OCI-LY1 (cell line): Measurements from ENCODE around the gene ATP1A3.

ENCODE experiments used
- H2AFZ ChIP-seq: fragments of 200-600 bp; sonication (generic), shearing (Covaris generic); 2 replicates; pipeline ENCODE4 v1.6.0; 2014; ENCODE audit warnings: antibody characterized with exemption, mild to moderate bottlenecking, low read length
- H3F3A ChIP-seq: fragments of 200-600 bp; sonication (generic), shearing (Covaris generic); 2 replicates; pipeline ENCODE4 v1.6.0; 2014; ENCODE audit warnings: mild to moderate bottlenecking, antibody characterized with exemption, low read length, moderate library complexity; ENCODE audit not compliant: insufficient read depth
- H3K27ac ChIP-seq: fragments of 200-600 bp; sonication (generic); 2 replicates; pipeline ENCODE4 v1.5.1; 2014; ENCODE audit warnings: low read length, mixed run types, mild to moderate bottlenecking, low read depth; ENCODE audit not compliant: poor library complexity, severe bottlenecking
- H3K27me3 ChIP-seq: fragments of 200-600 bp; sonication (generic); 2 replicates; pipeline ENCODE4 v1.6.0; 2014; ENCODE audit warnings: antibody characterized with exemption, mild to moderate bottlenecking, low read length, moderate library complexity; ENCODE audit not compliant: insufficient read depth
- H3K36me3 ChIP-seq: fragments of 200-600 bp; sonication (generic); 2 replicates; pipeline ENCODE4 v1.6.1; 2014; ENCODE audit warnings: mild to moderate bottlenecking, antibody characterized with exemption, low read length, moderate library complexity, mixed read lengths; ENCODE audit not compliant: insufficient read depth
- H3K4me1 ChIP-seq: fragments of 200-600 bp; sonication (generic); 2 replicates; pipeline ENCODE4 v1.5.1; 2014; ENCODE audit warnings: mild to moderate bottlenecking, low read length, moderate library complexity; ENCODE audit not compliant: insufficient read depth, severe bottlenecking
- H3K4me2 ChIP-seq: fragments of 200-600 bp; sonication (generic), shearing (Covaris generic); 2 replicates; pipeline ENCODE4 v1.6.1; 2014; ENCODE audit warnings: low read length
- H3K4me3 ChIP-seq: fragments of 200-600 bp; sonication (generic); 2 replicates; pipeline ENCODE4 v1.5.1; 2014; ENCODE audit warnings: low read length, low read depth, mild to moderate bottlenecking, mixed read lengths; ENCODE audit not compliant: poor library complexity, severe bottlenecking
- H3K79me2 ChIP-seq: fragments of 200-600 bp; shearing (Covaris generic); 2 replicates; pipeline ENCODE4 v1.6.1; 2016; ENCODE audit warnings: mixed run types, low read length, mixed read lengths; ENCODE audit not compliant: insufficient read depth
- H3K9ac ChIP-seq: fragments of 200-600 bp; sonication (generic), shearing (Covaris generic); 2 replicates; pipeline ENCODE4 v1.6.1; 2014; ENCODE audit warnings: mild to moderate bottlenecking, low read length, mixed read lengths
- H3K9me2 ChIP-seq: fragments of 200-600 bp; sonication (generic), shearing (Covaris generic); 2 replicates; pipeline ENCODE4 v1.6.1; 2014; ENCODE audit warnings: low read depth, mild to moderate bottlenecking, low read length, mixed read lengths
- H3K9me3 ChIP-seq: fragments of 200-600 bp; shearing (Covaris generic); 2 replicates; pipeline ENCODE4 v1.6.1; 2014; ENCODE audit warnings: low read length, mixed read lengths
- H4K20me1 ChIP-seq: fragments of 200-600 bp; sonication (generic), shearing (Covaris generic); 2 replicates; pipeline ENCODE4 v1.6.0; 2016; ENCODE audit warnings: mild to moderate bottlenecking, low read length; ENCODE audit not compliant: insufficient read depth
- EZH2 ChIP-seq: fragments of 200-600 bp; sonication (generic), shearing (Covaris generic); IDR thresholded peaks from 2 replicates; pipeline ENCODE4 v1.8.0; 2017; ENCODE audit warnings: borderline replicate concordance, mixed run types, mild to moderate bottlenecking, antibody characterized with exemption, low read length, moderate library complexity, mixed read lengths
- TF ChIP-seq, protein P1 (sequence below): fragments of 200-600 bp; sonication (generic), shearing (Covaris generic); IDR thresholded peaks from 2 replicates; pipeline ENCODE4 v1.5.1; 2017; ENCODE audit warnings: mild to moderate bottlenecking, antibody characterized with exemption, low read length, moderate library complexity, mixed read lengths

Gene ATP1A3

GRCh38 chr19:41932720-41933332, 61.2 kb downstream of the ATP1A3 start:
- Histone ChIP-seq H3K4me2 (no peak overlapping the region), H3K9ac (no peak overlapping the region), H3K9me3 (no peaks in the 10 kb centered on the region), H2AFZ (no peak overlapping the region), H3K27ac (no peak overlapping the region), H3K4me3 (no peak overlapping the region), H3K27me3 (peaks cover 13% of the 10 kb centered on the region; the same call in 1 of the 2 replicates), H3K36me3 (no peaks in the 10 kb centered on the region), H4K20me1 (no peaks in the 10 kb centered on the region), H3K9me2 (no peaks in the 10 kb centered on the region), H3F3A (peaks cover 5% of the 10 kb centered on the region; the same call in 1 of the 2 replicates), H3K79me2 (no peaks in the 10 kb centered on the region), H3K4me1 (peaks cover 47% of the 10 kb centered on the region)
- TF ChIP-seq EZH2 = no peak
- TF ChIP-seq, protein P1, sequence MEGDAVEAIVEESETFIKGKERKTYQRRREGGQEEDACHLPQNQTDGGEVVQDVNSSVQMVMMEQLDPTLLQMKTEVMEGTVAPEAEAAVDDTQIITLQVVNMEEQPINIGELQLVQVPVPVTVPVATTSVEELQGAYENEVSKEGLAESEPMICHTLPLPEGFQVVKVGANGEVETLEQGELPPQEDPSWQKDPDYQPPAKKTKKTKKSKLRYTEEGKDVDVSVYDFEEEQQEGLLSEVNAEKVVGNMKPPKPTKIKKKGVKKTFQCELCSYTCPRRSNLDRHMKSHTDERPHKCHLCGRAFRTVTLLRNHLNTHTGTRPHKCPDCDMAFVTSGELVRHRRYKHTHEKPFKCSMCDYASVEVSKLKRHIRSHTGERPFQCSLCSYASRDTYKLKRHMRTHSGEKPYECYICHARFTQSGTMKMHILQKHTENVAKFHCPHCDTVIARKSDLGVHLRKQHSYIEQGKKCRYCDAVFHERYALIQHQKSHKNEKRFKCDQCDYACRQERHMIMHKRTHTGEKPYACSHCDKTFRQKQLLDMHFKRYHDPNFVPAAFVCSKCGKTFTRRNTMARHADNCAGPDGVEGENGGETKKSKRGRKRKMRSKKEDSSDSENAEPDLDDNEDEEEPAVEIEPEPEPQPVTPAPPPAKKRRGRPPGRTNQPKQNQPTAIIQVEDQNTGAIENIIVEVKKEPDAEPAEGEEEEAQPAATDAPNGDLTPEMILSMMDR = no peak

DNA sequence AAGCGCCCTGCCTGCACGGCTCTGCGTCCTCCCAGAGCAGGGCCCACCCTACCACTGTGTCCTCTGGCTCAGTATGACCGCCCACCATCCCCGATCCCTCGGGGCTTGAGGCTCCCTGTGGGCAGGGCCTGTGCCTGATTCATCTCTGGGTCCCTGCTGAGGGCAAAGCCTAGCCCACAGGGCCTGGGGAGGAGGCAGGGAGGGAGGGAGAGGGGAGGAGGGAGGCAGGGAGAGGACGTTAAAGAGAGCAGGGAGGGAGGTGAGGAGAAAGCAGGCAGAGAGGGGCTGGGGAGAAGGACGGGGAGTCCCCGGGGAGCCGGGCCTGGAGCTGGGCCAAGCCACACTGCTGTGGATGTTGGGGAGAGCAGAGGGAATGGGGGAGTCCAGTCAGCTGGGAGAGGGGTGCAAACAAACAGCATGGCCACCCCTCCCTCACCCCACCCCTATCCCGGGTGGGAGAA, 61.7 kb downstream of the ATP1A3 start:
- H3K27ac ChIP-seq = no peak overlapping the region
- no peaks in the 10 kb centered on the region for H3K9me3 ChIP-seq
- H3K27me3 ChIP-seq = peaks cover 11% of the 10 kb centered on the region; the same call in 1 of the 2 replicates
- H2AFZ ChIP-seq = no peak overlapping the region
- H3K4me2 ChIP-seq = no peak overlapping the region
- no peaks in the 10 kb centered on the region for H3F3A ChIP-seq
- H4K20me1 ChIP-seq = no peaks in the 10 kb centered on the region
- TF ChIP-seq, protein P1 = no peak
- no peak overlapping the region for H3K9ac ChIP-seq
- no peaks in the 10 kb centered on the region for H3K79me2 ChIP-seq
- H3K4me3 ChIP-seq = no peak overlapping the region
- H3K36me3 ChIP-seq = no peaks in the 10 kb centered on the region
- peaks cover 46% of the 10 kb centered on the region for H3K4me1 ChIP-seq
- no peaks in the 10 kb centered on the region for H3K9me2 ChIP-seq

GRCh38 chr19:41930926-41931592, 63.0 kb downstream of the ATP1A3 start:
- H2AFZ ChIP-seq = no peak overlapping the region
- no peaks in the 10 kb centered on the region for H4K20me1 ChIP-seq
- H3K9ac ChIP-seq = no peak overlapping the region
- H3F3A ChIP-seq = no peaks in the 10 kb centered on the region
- no peaks in the 10 kb centered on the region for H3K79me2 ChIP-seq
- no peak overlapping the region for H3K4me2 ChIP-seq
- no peak overlapping the region for H3K27ac ChIP-seq
- H3K9me3 ChIP-seq = no peaks in the 10 kb centered on the region
- 0 out of 2 replicates have a peak, but pooled peaks cover 4% of the 10 kb centered on the region for H3K27me3 ChIP-seq
- H3K9me2 ChIP-seq = no peaks in the 10 kb centered on the region
- H3K36me3 ChIP-seq = no peaks in the 10 kb centered on the region
- TF ChIP-seq, protein P1 = peak; percentile 73
- no peak for TF ChIP-seq EZH2
- H3K4me1 ChIP-seq = peaks cover 35% of the 10 kb centered on the region
- H3K4me3 ChIP-seq = no peak overlapping the region
